Dermis blood vessel endothelial cell (primary cell): ENCODE data around the gene RPL36AL. TPM values are rescaled to one million over a fixed set of nuclear protein-coding genes. Genes with fewer than 3 reads are reported as not detected.
A peak's percentile ranks its signal among the peaks of the same experiment; 100 is the strongest.
"Not testable (repeated sequence)": the region's sequence is repeated elsewhere in the genome, so short reads cannot be mapped to it uniquely, and the experiment has no call there.

Experiments used
- DNase-seq: peaks from one replicate; pipeline ENCODE4 v3.0.0; 2010
- total RNA-seq: library from RNA; depleted of rRNA; stranded (reverse); fragments of >200 nt; gene quantifications from 2 replicates; pipeline ENCODE4 v1.2.3, GENCODE V29; 2014

Gene RPL36AL
- total RNA-seq, 1 donor from 2014 or later, result 210 TPM

GRCh38 chr14:49619273-49619672 lies 1.2 kb downstream of the RPL36AL start:
- DNase-seq, result not testable (repeated sequence)

- DNase-seq, result no peak
Observed at GRCh38 chr14:49617852-49618519, 2.4 kb downstream of the RPL36AL start.

- DNase-seq, result no peak
Observed at GRCh38 chr14:49615776-49616175, 4.7 kb downstream of the RPL36AL start.

- no peak for DNase-seq
Observed at GRCh38 chr14:49614196-49614595, 6.2 kb downstream of the RPL36AL start.

GRCh38 chr14:49612671-49613070 lies 7.8 kb downstream of the RPL36AL start:
- no peak for DNase-seq

- no peak for DNase-seq
Observed at GRCh38 chr14:49612251-49612650, 8.2 kb downstream of the RPL36AL start.

GRCh38 chr14:49607583-49607982 lies 12.8 kb downstream of the RPL36AL start:
- DNase-seq, result no peak

- peak; percentile 91 for DNase-seq
Observed at GRCh38 chr14:49598485-49599300, 21.7 kb downstream of the RPL36AL start, which contains the start of gene LRR1. TSS of gene LRR1 (plus strand) at chr14:49598940. CDS start at chr14:49599021, 81 bp downstream.

GRCh38 chr14:49598189-49598484 lies 22.3 kb downstream of the RPL36AL start:
- no peak for DNase-seq

GRCh38 chr14:49594347-49595091 lies 25.9 kb downstream of the RPL36AL start:
- peak; percentile 74 for DNase-seq

GRCh38 chr14:49593016-49593415 lies 27.4 kb downstream of the RPL36AL start:
- DNase-seq, result peak; percentile 10

- DNase-seq, result no peak
Observed at GRCh38 chr14:49589387-49589786, 31.0 kb downstream of the RPL36AL start.

GRCh38 chr14:49586673-49587460 lies 33.6 kb downstream of the RPL36AL start:
- DNase-seq, result peak; percentile 83

- peak; percentile 100 for DNase-seq
Observed at GRCh38 chr14:49585803-49586672, 34.4 kb downstream of the RPL36AL start, which contains the start of gene RPS29. TSS of gene RPS29 (minus strand) at chr14:49586380. CDS start at chr14:49586346, 34 bp downstream.

GRCh38 chr14:49584981-49585640 lies 35.3 kb downstream of the RPL36AL start:
- peak; percentile 24 for DNase-seq

GRCh38 chr14:49584058-49584457 lies 36.4 kb downstream of the RPL36AL start:
- DNase-seq, result no peak

- no peak for DNase-seq
Observed at GRCh38 chr14:49583629-49584028, 36.8 kb downstream of the RPL36AL start.

GRCh38 chr14:49582113-49582977 lies 38.1 kb downstream of the RPL36AL start:
- no peak for DNase-seq

GRCh38 chr14:49581209-49582112 lies 39.0 kb downstream of the RPL36AL start:
- DNase-seq, result no peak
